HepG2 (cell line): Measurements from ENCODE around the gene ZNF134. TPM values are rescaled to one million over a fixed set of nuclear protein-coding genes. Genes with fewer than 3 reads are reported as not detected.

ENCODE experiments used
- ARNT2 ChIP-seq: sonication (generic); formaldehyde crosslinking; IDR thresholded peaks from 2 replicates; pipeline ENCODE4 v1.8.0; 2022; ENCODE audit warnings: mild to moderate bottlenecking, low read depth, missing genetic modification reagents, moderate library complexity
- CEBPB ChIP-seq: IDR thresholded peaks from 2 replicates; pipeline ENCODE4 v1.6.1; 2011; ENCODE audit warnings: low read depth, low read length, improper control_type of control experiment, borderline replicate concordance
- EZH2 ChIP-seq: conservative IDR thresholded peaks from 2 replicates; pipeline ENCODE4 v1.6.1; 2012; ENCODE audit warnings: mild to moderate bottlenecking, low read depth, low read length, moderate library complexity
- FOSL2 ChIP-seq: sonication (generic); formaldehyde crosslinking; IDR thresholded peaks from 2 replicates; pipeline ENCODE4 v1.4.0; 2020; ENCODE audit warnings: missing genetic modification reagents
- HCFC1 ChIP-seq: fragments of 150-350 bp; IDR thresholded peaks from 2 replicates; pipeline ENCODE4 v1.6.1; 2014; ENCODE audit warnings: low read depth, low read length
- HNF4G ChIP-seq, 2 experiments: sonication (generic) in 1 of 2; formaldehyde crosslinking in 1 of 2; IDR thresholded peaks; 2 replicates each; pipeline versions ENCODE4 v1.4.0 to v1.6.1; 2011 to 2020; ENCODE audit warnings: borderline replicate concordance in 2 of 2, low read depth in 2 of 2, mild to moderate bottlenecking in 2 of 2, low read length in 1 of 2, missing genetic modification reagents in 1 of 2, moderate library complexity in 1 of 2
- KLF12 ChIP-seq: sonication (generic); formaldehyde crosslinking; IDR thresholded peaks from 2 replicates; pipeline ENCODE4 v1.4.0; 2020; ENCODE audit warnings: missing genetic modification reagents, borderline replicate concordance
- KMT2A ChIP-seq: sonication (generic); formaldehyde crosslinking; IDR thresholded peaks from 2 replicates; pipeline ENCODE4 v1.4.0; 2020; ENCODE audit warnings: missing genetic modification reagents
- TBX3 ChIP-seq: fragments of 450-650 bp; IDR thresholded peaks from 2 replicates; pipeline ENCODE4 v1.6.1; 2017; ENCODE audit warnings: antibody characterized with exemption, mild to moderate bottlenecking, inconsistent platforms, borderline replicate concordance
- U2AF1 ChIP-seq: fragments of 200-400 bp; formaldehyde crosslinking; optimal IDR thresholded peaks from 2 replicates; pipeline ENCODE3; 2017; ENCODE audit warnings: mild to moderate bottlenecking, low read depth, low read length
- ZNF253 ChIP-seq: sonication (generic); formaldehyde crosslinking; IDR thresholded peaks from 2 replicates; pipeline ENCODE4 v1.8.0; 2022; ENCODE audit warnings: mild to moderate bottlenecking, missing genetic modification reagents, borderline replicate concordance
- ZNF547 ChIP-seq: sonication (generic); formaldehyde crosslinking; IDR thresholded peaks from 2 replicates; pipeline ENCODE4 v1.5.1; 2020; ENCODE audit warnings: mild to moderate bottlenecking, missing genetic modification reagents
- ZNF619 ChIP-seq: sonication (generic); formaldehyde crosslinking; IDR thresholded peaks from 2 replicates; pipeline ENCODE4 v1.4.0; 2020; ENCODE audit warnings: mild to moderate bottlenecking, missing genetic modification reagents
- ZNF672 ChIP-seq: sonication (generic); formaldehyde crosslinking; IDR thresholded peaks from 2 replicates; pipeline ENCODE4 v1.8.1; 2022; ENCODE audit warnings: missing genetic modification reagents
- ZNF709 ChIP-seq: sonication (generic); formaldehyde crosslinking; IDR thresholded peaks from 2 replicates; pipeline ENCODE4 v1.5.0; 2020; ENCODE audit warnings: mild to moderate bottlenecking, missing genetic modification reagents
- ZNF761 ChIP-seq: sonication (generic); formaldehyde crosslinking; conservative IDR thresholded peaks from 2 replicates; pipeline ENCODE4 v1.4.0; 2020; ENCODE audit warnings: mild to moderate bottlenecking, missing genetic modification reagents
- ZSCAN31 ChIP-seq: sonication (generic); formaldehyde crosslinking; IDR thresholded peaks from 2 replicates; pipeline ENCODE4 v1.5.0; 2020; ENCODE audit warnings: low read depth, mild to moderate bottlenecking, missing genetic modification reagents
- polyA plus RNA-seq, 8 experiments: library from polyadenylated mRNA; depleted of rRNA in 3 of 8; stranded (reverse) in 7 of 8; unstranded in 1 of 8; fragments of >200 nt; fragmentation: Illumina TruSeq in 4 of 8; extraction: Trizol in 4 of 8; gene quantifications; 2 replicates each; pipeline versions ENCODE4 v1.2.1 to v1.2.3, GENCODE V29; 2011 to 2016; ENCODE audit warnings: low read depth in 4 of 8, missing spikeins in 1 of 8, mixed read lengths in 1 of 8; ENCODE audit not compliant: insufficient read depth in 1 of 8
- total RNA-seq, 5 experiments: library from RNA; depleted of rRNA; stranded (reverse); fragments of >200 nt; fragmentation: Illumina TruSeq; extraction: Trizol; gene quantifications; 2 replicates each; pipeline ENCODE4 v1.2.3, GENCODE V29; 2016; ENCODE audit warnings: low read depth in 1 of 5
- TF ChIP-seq, protein P1 (sequence below): sonication (generic); formaldehyde crosslinking; IDR thresholded peaks from 2 replicates; pipeline ENCODE4 v1.5.0; 2020; ENCODE audit warnings: missing genetic modification reagents
- TF ChIP-seq, protein P2 (sequence below): sonication (generic); formaldehyde crosslinking; IDR thresholded peaks from one replicate; pipeline ENCODE4 v1.5.1; 2020; ENCODE audit warnings: mild to moderate bottlenecking, missing genetic modification reagents; ENCODE audit errors: not compliant biosample characterization

ZNF134 gene
- total and polyA plus RNA-seq, 2 of the 13 experiments (the other 11 are each of a cell fraction or from before 2014, with no cell fraction given), result 6.8 to 17.1 TPM

DNA sequence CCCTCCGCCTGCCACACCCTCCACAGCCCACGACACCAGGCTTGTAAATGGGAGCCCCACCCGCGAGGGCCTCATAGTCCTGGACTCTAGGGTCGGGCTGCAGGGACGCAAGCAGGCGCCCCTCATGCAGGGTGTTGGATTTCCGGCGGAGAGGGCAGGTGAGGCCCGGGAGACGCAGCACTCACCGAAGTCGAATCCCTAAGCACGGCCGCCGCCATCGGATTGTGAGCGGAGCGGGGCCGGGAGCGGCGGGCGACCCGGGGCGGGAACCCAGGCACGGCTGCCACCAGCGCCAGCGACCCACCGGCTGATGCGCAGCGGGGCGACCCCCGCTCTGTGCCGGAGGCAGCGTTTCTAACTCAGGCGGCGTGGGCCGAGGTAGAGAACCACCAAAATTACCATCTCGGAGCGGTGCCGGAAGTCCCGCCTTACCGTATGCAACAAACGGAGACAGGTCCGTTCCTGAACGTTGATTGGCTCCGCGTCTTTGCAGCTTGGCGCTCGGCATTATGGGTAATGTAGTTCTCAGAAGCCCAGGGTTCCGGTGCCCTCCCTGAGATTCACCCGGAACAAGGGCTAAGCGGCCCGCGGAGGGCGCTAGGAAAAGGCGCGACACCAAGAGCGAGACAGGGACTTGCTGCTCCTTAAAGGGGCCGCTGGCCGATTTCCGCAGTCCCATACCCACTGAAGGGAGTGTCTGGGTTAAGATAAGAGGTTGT, 35.4 kb upstream of the ZNF134 start, which contains the start of gene ZNF416 (continued):
- TF ChIP-seq, protein P1, sequence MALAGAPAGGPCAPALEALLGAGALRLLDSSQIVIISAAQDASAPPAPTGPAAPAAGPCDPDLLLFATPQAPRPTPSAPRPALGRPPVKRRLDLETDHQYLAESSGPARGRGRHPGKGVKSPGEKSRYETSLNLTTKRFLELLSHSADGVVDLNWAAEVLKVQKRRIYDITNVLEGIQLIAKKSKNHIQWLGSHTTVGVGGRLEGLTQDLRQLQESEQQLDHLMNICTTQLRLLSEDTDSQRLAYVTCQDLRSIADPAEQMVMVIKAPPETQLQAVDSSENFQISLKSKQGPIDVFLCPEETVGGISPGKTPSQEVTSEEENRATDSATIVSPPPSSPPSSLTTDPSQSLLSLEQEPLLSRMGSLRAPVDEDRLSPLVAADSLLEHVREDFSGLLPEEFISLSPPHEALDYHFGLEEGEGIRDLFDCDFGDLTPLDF (CRISPR knock-in tag), result peak; percentile 86
- TF ChIP-seq HCFC1 (peak; percentile 92), ZNF709 (CRISPR knock-in tag) (no peak), HNF4G (IDR thresholded peaks at IDR 0.05; ENCODE audit: borderline replicate concordance, low read depth, low read length) (no peak; the same call in 1 of the 2 replicates), HNF4G (CRISPR knock-in tag; IDR thresholded peaks at IDR 0.05; ENCODE audit: borderline replicate concordance, low read depth) (0 out of 2 replicates have a peak, but pooled peaks have one; percentile 33), ZNF672 (CRISPR knock-in tag) (no peak), ZSCAN31 (peak; percentile 57; the same call in 1 of the 2 replicates), U2AF1 (no peak), TBX3 (no peak), EZH2 (no peak), ZNF761 (CRISPR knock-in tag) (peak; percentile 84), ZNF253 (no peak), ARNT2 (CRISPR knock-in tag) (peak; percentile 49; the same call in 1 of the 2 replicates), ZNF619 (CRISPR knock-in tag) (0 out of 2 replicates have a peak, but pooled peaks have one; percentile 30), CEBPB (no peak), KMT2A (peak; percentile 62; the same call in 1 of the 2 replicates), KLF12 (CRISPR knock-in tag) (0 out of 2 replicates have a peak, but pooled peaks have one; percentile 75), ZNF547 (CRISPR knock-in tag) (peak; percentile 63), FOSL2 (CRISPR knock-in tag) (peak; percentile 23; the same call in 1 of the 2 replicates)
- TF ChIP-seq, protein P2, sequence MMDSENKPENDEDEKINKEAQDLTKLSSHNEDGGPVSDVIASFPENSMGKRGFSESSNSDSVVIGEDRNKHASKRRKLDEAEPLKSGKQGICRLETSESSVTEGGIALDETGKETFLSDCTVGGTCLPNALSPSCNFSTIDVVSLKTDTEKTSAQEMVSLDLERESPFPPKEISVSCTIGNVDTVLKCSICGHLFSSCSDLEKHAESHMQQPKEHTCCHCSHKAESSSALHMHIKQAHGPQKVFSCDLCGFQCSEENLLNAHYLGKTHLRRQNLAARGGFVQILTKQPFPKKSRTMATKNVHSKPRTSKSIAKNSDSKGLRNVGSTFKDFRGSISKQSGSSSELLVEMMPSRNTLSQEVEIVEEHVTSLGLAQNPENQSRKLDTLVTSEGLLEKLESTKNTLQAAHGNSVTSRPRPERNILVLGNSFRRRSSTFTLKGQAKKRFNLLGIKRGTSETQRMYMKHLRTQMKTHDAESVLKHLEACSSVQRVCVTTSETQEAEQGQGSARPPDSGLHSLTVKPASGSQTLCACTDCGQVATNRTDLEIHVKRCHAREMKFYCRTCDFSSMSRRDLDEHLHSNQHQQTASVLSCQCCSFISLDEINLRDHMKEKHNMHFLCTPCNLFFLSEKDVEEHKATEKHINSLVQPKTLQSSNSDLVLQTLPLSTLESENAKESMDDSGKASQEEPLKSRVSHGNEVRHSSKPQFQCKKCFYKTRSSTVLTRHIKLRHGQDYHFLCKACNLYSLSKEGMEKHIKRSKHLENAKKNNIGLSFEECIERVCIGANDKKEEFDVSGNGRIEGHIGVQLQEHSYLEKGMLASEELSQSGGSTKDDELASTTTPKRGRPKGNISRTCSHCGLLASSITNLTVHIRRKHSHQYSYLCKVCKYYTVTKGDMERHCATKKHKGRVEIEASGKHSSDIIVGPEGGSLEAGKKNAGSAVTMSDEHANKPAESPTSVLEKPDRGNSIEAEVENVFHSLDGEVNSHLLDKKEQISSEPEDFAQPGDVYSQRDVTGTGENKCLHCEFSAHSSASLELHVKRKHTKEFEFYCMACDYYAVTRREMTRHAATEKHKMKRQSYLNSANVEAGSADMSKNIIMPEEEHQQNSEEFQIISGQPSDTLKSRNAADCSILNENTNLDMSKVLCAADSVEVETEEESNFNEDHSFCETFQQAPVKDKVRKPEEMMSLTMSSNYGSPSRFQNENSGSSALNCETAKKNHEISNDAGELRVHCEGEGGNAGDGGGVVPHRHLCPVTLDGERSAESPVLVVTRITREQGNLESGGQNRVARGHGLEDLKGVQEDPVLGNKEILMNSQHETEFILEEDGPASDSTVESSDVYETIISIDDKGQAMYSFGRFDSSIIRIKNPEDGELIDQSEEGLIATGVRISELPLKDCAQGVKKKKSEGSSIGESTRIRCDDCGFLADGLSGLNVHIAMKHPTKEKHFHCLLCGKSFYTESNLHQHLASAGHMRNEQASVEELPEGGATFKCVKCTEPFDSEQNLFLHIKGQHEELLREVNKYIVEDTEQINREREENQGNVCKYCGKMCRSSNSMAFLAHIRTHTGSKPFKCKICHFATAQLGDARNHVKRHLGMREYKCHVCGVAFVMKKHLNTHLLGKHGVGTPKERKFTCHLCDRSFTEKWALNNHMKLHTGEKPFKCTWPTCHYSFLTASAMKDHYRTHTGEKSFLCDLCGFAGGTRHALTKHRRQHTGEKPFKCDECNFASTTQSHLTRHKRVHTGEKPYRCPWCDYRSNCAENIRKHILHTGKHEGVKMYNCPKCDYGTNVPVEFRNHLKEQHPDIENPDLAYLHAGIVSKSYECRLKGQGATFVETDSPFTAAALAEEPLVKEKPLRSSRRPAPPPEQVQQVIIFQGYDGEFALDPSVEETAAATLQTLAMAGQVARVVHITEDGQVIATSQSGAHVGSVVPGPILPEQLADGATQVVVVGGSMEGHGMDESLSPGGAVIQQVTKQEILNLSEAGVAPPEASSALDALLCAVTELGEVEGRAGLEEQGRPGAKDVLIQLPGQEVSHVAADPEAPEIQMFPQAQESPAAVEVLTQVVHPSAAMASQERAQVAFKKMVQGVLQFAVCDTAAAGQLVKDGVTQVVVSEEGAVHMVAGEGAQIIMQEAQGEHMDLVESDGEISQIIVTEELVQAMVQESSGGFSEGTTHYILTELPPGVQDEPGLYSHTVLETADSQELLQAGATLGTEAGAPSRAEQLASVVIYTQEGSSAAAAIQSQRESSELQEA, result no peak
